ENCODE results near the gene C1QL4.

C1QL4 gene

DNA sequence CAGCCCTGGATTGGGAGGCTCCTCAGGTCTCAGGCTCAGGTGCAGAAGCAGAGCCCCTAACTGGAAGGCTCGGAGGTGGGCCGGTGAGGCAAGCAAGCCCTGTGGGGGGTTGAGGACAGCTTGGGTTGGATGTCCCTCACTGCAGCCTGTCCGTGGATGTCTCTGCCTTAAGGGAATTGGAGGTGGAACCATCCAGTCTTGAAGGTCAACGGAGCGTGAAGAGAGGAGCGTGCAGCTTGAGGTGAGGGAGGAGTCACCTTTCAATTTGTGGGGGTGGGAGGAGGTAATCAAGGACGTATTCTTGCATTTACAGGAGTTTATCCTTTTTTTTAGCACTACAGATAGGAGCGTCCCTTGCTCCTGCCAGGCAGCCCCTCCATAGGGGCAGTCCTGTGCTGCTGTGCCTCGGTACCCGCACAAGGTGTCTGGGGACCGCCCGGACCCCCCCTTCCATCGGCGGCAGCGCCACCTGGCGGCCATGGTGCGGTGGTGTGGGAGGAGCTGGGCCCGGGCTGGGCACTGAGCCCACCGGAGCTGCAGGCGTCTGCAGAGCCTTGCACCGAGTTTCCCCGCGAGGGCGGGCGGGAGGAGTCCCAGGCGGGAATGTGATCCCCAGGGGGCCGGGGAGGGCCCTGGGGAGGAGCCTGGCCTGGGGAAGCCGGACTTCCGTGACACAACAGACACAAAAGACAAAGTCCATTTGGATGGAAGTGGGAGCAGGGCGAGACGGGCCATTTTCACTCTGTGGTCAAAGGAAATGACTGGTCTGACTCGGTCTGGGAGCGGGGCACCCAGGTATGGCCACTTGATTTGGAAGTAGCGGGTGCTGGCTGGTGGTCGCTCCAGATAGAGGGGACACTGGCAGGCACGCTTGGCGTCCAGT is 10.6 kb upstream of the C1QL4 start:
- TF ChIP-seq POLR2AphosphoS5 (IDR thresholded peaks at IDR 0.05; ENCODE audit: low read depth), result no peak
- peak; percentile 55 for TF ChIP-seq CTCF (IDR thresholded peaks at IDR 0.05; ENCODE audit: insufficient read depth, low read length)
- Histone ChIP-seq H3K27ac (replicated peaks) (no peak overlapping the region), H3K4me3 (replicated peaks; ENCODE audit: insufficient read depth, low read length) (no peak overlapping the region), H3K27me3 (ENCODE audit: insufficient read depth, poor library complexity, severe bottlenecking) (peaks cover 57% of the 10 kb centered on the region)
- peak in 1 of 2 experiments; percentile 47 for DNase-seq (ENCODE audit: low read depth in 1 of 2, low spot score in 1 of 2)

- 0 out of 2 replicates have a peak within 1 kb of the TSS, but pooled peaks have one; percentile 8 for H3K4me3 ChIP-seq (replicated peaks; ENCODE audit: insufficient read depth, low read length)
- peaks cover 63% of the 10 kb centered on the region for H3K27me3 ChIP-seq (ENCODE audit: insufficient read depth, poor library complexity, severe bottlenecking)
- H3K27ac ChIP-seq (replicated peaks), result no peak within 1 kb of the TSS
- peak in 1 of 2 experiments; percentile 23 for DNase-seq (ENCODE audit: low read depth in 1 of 2, low spot score in 1 of 2)
- TF ChIP-seq CTCF (IDR thresholded peaks at IDR 0.05; ENCODE audit: insufficient read depth, low read length), result no peak
- no peak for TF ChIP-seq SPI1 (IDR thresholded peaks at IDR 0.05; ENCODE audit: borderline replicate concordance, low read depth)
- TF ChIP-seq GABPA (IDR thresholded peaks at IDR 0.05; ENCODE audit: low read depth), result no peak
Observed at GRCh38 chr12:49346659-49347310, 9.8 kb upstream of the C1QL4 start, which contains the start of gene DNAJC22. Gene DNAJC22 (plus strand): TSS chr12:49346888. CDS start chr12:49348873, 1,985 bp downstream.

- TF ChIP-seq POLR2AphosphoS5 (IDR thresholded peaks at IDR 0.05; ENCODE audit: low read depth) (no peak), SPI1 (IDR thresholded peaks at IDR 0.05; ENCODE audit: borderline replicate concordance, low read depth) (no peak), GABPA (IDR thresholded peaks at IDR 0.05; ENCODE audit: low read depth) (no peak), REST (IDR thresholded peaks at IDR 0.05; ENCODE audit: insufficient replicate concordance, low read depth) (no peak), CTCF (IDR thresholded peaks at IDR 0.05; ENCODE audit: insufficient read depth, low read length) (no peak)
- no peak overlapping the region for H3K27ac ChIP-seq (replicated peaks)
- peaks cover 70% of the 10 kb centered on the region for H3K27me3 ChIP-seq (ENCODE audit: insufficient read depth, poor library complexity, severe bottlenecking)
- 0 out of 2 replicates have a peak overlapping the region, but pooled peaks have one; percentile 8 for H3K4me3 ChIP-seq (replicated peaks; ENCODE audit: insufficient read depth, low read length)
- no peak for DNase-seq (ENCODE audit: low read depth in 1 of 2, low spot score in 1 of 2)
Observed at GRCh38 chr12:49345825-49346658, 9.1 kb upstream of the C1QL4 start.
